Naive thymus-derived CD4-positive, alpha-beta T cell (primary cell): ENCODE measurements around the gene PCNX2. TPM values are rescaled to one million over a fixed set of nuclear protein-coding genes. Genes with fewer than 3 reads are reported as not detected.

Experiments used
- ATAC-seq: fragments of 150-1000 bp; cut with Tn5 transposase; 2 replicates; pipeline ENCODE4 v1.10.0; 2021; ENCODE audit warnings: mild to moderate bottlenecking, moderate library complexity
- CTCF ChIA-PET: fragments of 350-600 bp; sonication (Branson Sonifier 250); formaldehyde crosslinking; loops from one replicate; lab custom pipeline; 2021; ENCODE audit warnings: antibody characterized with exemption; lab: Charles Lee
- POLR2A ChIA-PET: fragments of 350-600 bp; sonication (Branson Sonifier 250); formaldehyde crosslinking; loops from one replicate; lab custom pipeline; 2021; ENCODE audit warnings: antibody characterized with exemption, inconsistent platforms; lab: Charles Lee
- DNase-seq, 9 donors: peaks; one replicate each; pipeline versions ENCODE4 v3.0.0 to v3.0.0-alpha.2; 2020 to 2022; ENCODE audit warnings: mixed read lengths in 1 of 9
- H3K27ac ChIP-seq: one replicate; pipeline ENCODE4 v1.7.0; 2013; ENCODE audit warnings: mild to moderate bottlenecking, low read depth, low read length, moderate library complexity
- H3K27me3 ChIP-seq, 2 donors: one replicate each; pipeline ENCODE4 v1.7.0; 2013; ENCODE audit warnings: low read length in 2 of 2, mild to moderate bottlenecking in 2 of 2, moderate library complexity in 2 of 2; ENCODE audit not compliant: control insufficient read depth in 2 of 2, insufficient read depth in 2 of 2
- H3K36me3 ChIP-seq, 3 experiments: 1 replicate in 2 of 3; 2 replicates in 1 of 3; pipeline ENCODE4 v1.7.0; 2013; ENCODE audit warnings: low read length in 3 of 3, mild to moderate bottlenecking in 3 of 3, moderate library complexity in 1 of 3; ENCODE audit not compliant: insufficient read depth in 3 of 3, control insufficient read depth in 2 of 3
- H3K4me1 ChIP-seq, 2 donors: one replicate each; pipeline ENCODE4 v1.7.0; 2013; ENCODE audit warnings: low read length in 2 of 2, mild to moderate bottlenecking in 2 of 2, moderate library complexity in 1 of 2; ENCODE audit not compliant: control insufficient read depth in 2 of 2, insufficient read depth in 2 of 2
- H3K4me3 ChIP-seq: 2 replicates; pipeline ENCODE4 v1.7.0; 2013; ENCODE audit warnings: mild to moderate bottlenecking, low read length
- H3K9me3 ChIP-seq, 3 experiments: 1 replicate in 2 of 3; 2 replicates in 1 of 3; pipeline ENCODE4 v1.7.0; 2013; ENCODE audit warnings: low read length in 3 of 3; ENCODE audit not compliant: control insufficient read depth in 2 of 3
- H3K27ac Mint-ChIP-seq, 9 donors: one replicate each; pipeline ENCODE4 v1.8.0; 2020 to 2022; ENCODE audit warnings: mixed read lengths in 9 of 9, mild to moderate bottlenecking in 8 of 9, moderate library complexity in 5 of 9, inconsistent platforms in 2 of 9
- H3K27me3 Mint-ChIP-seq, 5 donors: one replicate each; pipeline ENCODE4 v1.8.0; 2021 to 2022; ENCODE audit warnings: mixed read lengths in 5 of 5, mild to moderate bottlenecking in 1 of 5
- H3K36me3 Mint-ChIP-seq, 5 donors: one replicate each; pipeline ENCODE4 v1.8.0; 2020 to 2022; ENCODE audit warnings: mixed read lengths in 5 of 5, mild to moderate bottlenecking in 3 of 5, inconsistent platforms in 1 of 5
- H3K4me1 Mint-ChIP-seq, 7 donors: one replicate each; pipeline ENCODE4 v1.8.0; 2020 to 2022; ENCODE audit warnings: mixed read lengths in 7 of 7, mild to moderate bottlenecking in 3 of 7, inconsistent platforms in 1 of 7
- H3K4me3 Mint-ChIP-seq, 10 donors: one replicate each; pipeline ENCODE4 v1.8.0; 2020 to 2022; ENCODE audit warnings: mild to moderate bottlenecking in 10 of 10, mixed read lengths in 10 of 10, moderate library complexity in 6 of 10, inconsistent platforms in 2 of 10
- H3K9me3 Mint-ChIP-seq, 11 donors: one replicate each; pipeline ENCODE4 v1.8.0; 2020 to 2022; ENCODE audit warnings: mixed read lengths in 11 of 11, mild to moderate bottlenecking in 4 of 11, inconsistent platforms in 1 of 11, moderate library complexity in 1 of 11
- intact Hi-C, 2 donors: fragments of 100-400 bp; cut with micrococcal nuclease; formaldehyde crosslinking; loops; one replicate each; pipeline ENCODE4 v1.15.1; 2023
- polyA plus RNA-seq, 2 donors: library from polyadenylated mRNA; unstranded; fragments of 300-500 nt; fragmentation: Illumina TruSeq; gene quantifications; one replicate each; pipeline ENCODE4 v1.2.3, GENCODE V29; 2021
- total RNA-seq, 6 experiments: library from RNA in 5 of 6; stranded (reverse) in 5 of 6; gene quantifications; 1 replicate in 5 of 6; 2 replicates in 1 of 6; pipeline ENCODE4 v1.2.3 and lab custom pipeline; 2021 to 2026

The PCNX2 gene
- total and polyA plus RNA-seq, 7 experiments from 2014 or later, result 4.1 to 61.8 (median 45.1) TPM

DNA sequence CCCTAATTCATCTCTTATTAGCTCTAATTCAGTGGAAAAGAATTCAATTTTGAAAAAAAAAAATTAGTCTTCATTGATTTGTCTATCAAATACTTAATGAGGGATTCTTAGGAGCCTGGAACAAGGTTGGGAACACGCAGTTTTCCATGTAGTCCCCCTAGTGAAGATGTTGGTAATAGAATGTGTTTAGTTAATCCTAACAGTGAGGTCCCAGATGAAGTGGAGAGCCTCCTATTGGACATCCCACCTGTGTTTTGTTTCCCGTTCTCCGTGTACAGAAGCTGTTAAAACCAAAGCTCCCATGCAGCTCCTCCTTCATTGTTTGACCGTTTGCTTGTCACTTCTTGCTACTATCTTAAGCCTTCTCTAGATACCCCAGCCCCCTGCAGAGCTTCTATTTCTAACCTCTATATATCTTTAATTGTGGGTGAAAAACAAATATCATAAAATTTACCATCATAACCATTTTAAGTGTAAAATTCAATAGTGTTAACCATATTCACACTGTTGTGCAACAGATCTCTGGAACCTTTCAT lies 67.5 kb downstream of the PCNX2 start:
- no peak overlapping the region for H3K27ac Mint-ChIP-seq
- no peaks in the 10 kb centered on the region for H3K9me3 Mint-ChIP-seq
- Histone ChIP-seq H3K9me3 (no peaks in the 10 kb centered on the region), H3K36me3 (peaks cover 0 to 12% (median 0%) of the 10 kb centered on the region in 3 experiments), H3K4me3 (no peak overlapping the region), H3K27me3 (no peaks in the 10 kb centered on the region), H3K4me1 (no peaks in the 10 kb centered on the region), H3K27ac (no peak overlapping the region)
- no peak overlapping the region for H3K4me3 Mint-ChIP-seq
- no peaks in the 10 kb centered on the region for H3K27me3 Mint-ChIP-seq
- ATAC-seq (no peak), DNase-seq (no peak)
- ChIA-PET POLR2A (no interaction called here), CTCF (no interaction called here)
- peaks cover 0 to 18% (median 0%) of the 10 kb centered on the region in 7 donors for H3K4me1 Mint-ChIP-seq
- H3K36me3 Mint-ChIP-seq, result peaks cover 6 to 41% (median 14%) of the 10 kb centered on the region in 5 donors
- intact Hi-C loops, result loop anchor here in 1 of 2 donors (5.0 kb wide), 1 partner anchor 306 kb away; no protein-coding TSS in a partner anchor

DNA sequence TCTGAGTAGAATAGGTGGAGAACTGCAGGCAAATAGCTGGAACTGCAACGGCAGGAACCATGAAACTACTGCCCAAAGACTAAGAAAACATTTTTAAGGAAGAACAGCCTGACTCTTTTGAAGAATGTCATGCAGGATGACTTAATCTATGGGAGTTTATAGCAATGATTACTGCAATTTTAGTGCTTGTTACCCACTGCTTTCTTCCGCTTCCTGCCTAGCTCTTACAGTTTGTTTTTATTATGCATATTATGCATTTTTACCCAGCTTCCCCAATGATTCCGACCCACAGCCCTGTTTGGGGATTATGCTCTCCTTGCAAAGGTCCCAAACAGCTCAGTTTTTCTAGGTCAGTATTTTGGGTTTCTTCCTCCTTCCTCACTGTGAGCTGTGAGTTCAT lies 71.2 kb downstream of the PCNX2 start:
- H3K4me1 Mint-ChIP-seq, result peaks cover 0 to 11% (median 0%) of the 10 kb centered on the region in 7 donors
- Histone ChIP-seq H3K9me3 (no peaks in the 10 kb centered on the region), H3K4me3 (no peak overlapping the region), H3K4me1 (no peaks in the 10 kb centered on the region), H3K27ac (no peak overlapping the region), H3K27me3 (no peaks in the 10 kb centered on the region), H3K36me3 (peaks cover 0 to 11% (median 3%) of the 10 kb centered on the region in 3 experiments)
- peaks cover 0 to 4% (median 0%) of the 10 kb centered on the region in 11 donors for H3K9me3 Mint-ChIP-seq
- H3K27ac Mint-ChIP-seq, result no peak overlapping the region
- no peak overlapping the region for H3K4me3 Mint-ChIP-seq
- peaks cover 6 to 27% (median 18%) of the 10 kb centered on the region in 5 donors for H3K36me3 Mint-ChIP-seq
- intact Hi-C loops, result no loop called here
- CTCF ChIA-PET, result no interaction called here
- no peak for DNase-seq
- H3K27me3 Mint-ChIP-seq, result no peaks in the 10 kb centered on the region
- POLR2A ChIA-PET, result no interaction called here
- ATAC-seq, result no peak

DNA sequence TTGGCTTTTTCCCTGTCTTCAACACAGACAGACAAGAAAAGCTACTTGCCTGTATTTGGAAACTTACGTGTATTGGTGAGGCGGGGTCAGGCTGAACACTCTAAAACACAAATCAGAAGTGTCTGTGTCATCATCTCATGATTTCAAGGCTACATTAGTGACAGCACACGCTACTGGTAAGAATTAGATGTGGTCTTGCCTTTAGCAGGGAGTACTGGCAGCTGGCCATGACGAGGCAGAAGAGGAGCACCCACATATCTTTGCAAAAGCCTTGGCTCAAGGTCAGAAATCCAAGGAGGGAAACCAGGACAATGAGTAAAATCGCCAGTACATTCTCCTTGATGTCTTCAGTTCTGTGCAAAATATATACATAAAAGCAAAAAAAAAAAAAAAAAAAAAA lies 77.7 kb downstream of the PCNX2 start:
- H3K4me3 Mint-ChIP-seq, result no peak overlapping the region
- peaks cover 0 to 4% (median 0%) of the 10 kb centered on the region in 11 donors for H3K9me3 Mint-ChIP-seq
- intact Hi-C loops, result no loop called here

DNA sequence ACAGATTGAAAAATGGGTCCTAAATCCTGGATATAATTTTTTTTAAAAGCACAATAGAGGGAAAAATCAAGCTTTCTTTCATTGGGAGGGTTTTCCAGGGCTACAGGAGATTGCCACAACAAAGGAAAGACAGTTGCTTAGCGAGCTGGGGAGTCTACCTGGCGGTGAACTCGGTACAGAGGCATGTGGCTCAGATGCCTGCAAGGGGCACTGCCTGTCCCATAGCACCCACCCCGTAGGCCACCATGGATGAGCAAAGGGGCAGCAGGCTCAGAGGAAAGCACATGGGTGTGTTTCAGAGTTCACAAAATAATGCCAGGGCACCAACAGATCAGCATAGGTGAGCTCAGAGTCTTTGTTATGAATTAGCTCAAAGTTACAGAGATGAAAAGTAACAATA lies 79.5 kb downstream of the PCNX2 start:
- H3K9me3 ChIP-seq, result no peaks in the 10 kb centered on the region
- no peaks in the 10 kb centered on the region for H3K4me1 ChIP-seq
- Mint-ChIP-seq H3K4me3 (no peak overlapping the region), H3K4me1 (no peaks in the 10 kb centered on the region), H3K27me3 (no peaks in the 10 kb centered on the region), H3K27ac (no peak overlapping the region), H3K36me3 (peaks cover 4 to 37% (median 17%) of the 10 kb centered on the region in 5 donors), H3K9me3 (peaks cover 0 to 4% (median 0%) of the 10 kb centered on the region in 11 donors)
- intact Hi-C loops, result no loop called here
- H3K4me3 ChIP-seq, result no peak overlapping the region
- peaks cover 0 to 3% (median 0%) of the 10 kb centered on the region in 3 experiments for H3K36me3 ChIP-seq
- POLR2A ChIA-PET, result no interaction called here
- no peak overlapping the region for H3K27ac ChIP-seq
- ATAC-seq (no peak), DNase-seq (no peak)
- H3K27me3 ChIP-seq, result no peaks in the 10 kb centered on the region
- CTCF ChIA-PET, result interaction anchor here (0.6 kb wide), 1 partner anchor 1471 kb away, joined by 3 read pairs; no protein-coding TSS in a partner anchor

More for the DNA sequence above, 77.7 kb downstream of the PCNX2 start:
- Mint-ChIP-seq H3K36me3 (peaks cover 0 to 21% (median 17%) of the 10 kb centered on the region in 5 donors), H3K27ac (no peak overlapping the region), H3K27me3 (no peaks in the 10 kb centered on the region), H3K4me1 (no peaks in the 10 kb centered on the region)
- ATAC-seq (no peak), DNase-seq (no peak)
- H3K27me3 ChIP-seq, result no peaks in the 10 kb centered on the region
- POLR2A ChIA-PET, result no interaction called here
- no peaks in the 10 kb centered on the region for H3K9me3 ChIP-seq
- CTCF ChIA-PET, result no interaction called here
- no peaks in the 10 kb centered on the region for H3K4me1 ChIP-seq
- H3K27ac ChIP-seq, result no peak overlapping the region
- no peak overlapping the region for H3K4me3 ChIP-seq
- peaks cover 0 to 3% (median 0%) of the 10 kb centered on the region in 3 experiments for H3K36me3 ChIP-seq

DNA sequence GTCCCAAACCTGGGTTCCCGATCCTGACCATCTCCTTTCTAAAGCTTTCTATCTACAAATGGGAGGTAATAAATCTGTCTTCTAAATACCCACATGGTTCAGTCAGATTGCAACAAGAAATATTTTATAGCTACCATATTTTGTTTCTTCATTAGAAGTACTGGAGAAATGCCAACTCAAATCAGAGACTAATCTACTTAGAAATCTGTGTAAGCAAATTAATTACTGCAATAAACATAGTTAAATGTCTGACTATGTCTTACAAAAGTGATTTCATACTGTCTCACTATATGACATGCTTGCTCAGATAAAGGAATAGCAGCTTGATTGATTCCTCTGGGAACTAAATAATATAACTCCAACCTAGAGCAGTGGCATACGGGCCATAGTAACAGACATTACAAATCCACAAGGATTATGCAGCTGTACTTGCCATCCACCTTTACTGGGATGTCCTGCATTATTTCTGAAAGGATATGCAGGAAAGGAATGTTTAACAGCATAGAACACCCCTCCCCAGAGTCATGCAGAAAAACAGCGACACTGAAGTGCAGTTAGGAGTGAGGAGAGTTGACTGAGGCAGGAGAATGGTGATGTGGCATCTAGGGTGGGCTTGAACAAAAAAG lies 80.3 kb downstream of the PCNX2 start:
- Mint-ChIP-seq H3K9me3 (peaks cover 0 to 4% (median 0%) of the 10 kb centered on the region in 11 donors), H3K4me1 (no peaks in the 10 kb centered on the region), H3K27ac (no peak overlapping the region), H3K36me3 (peaks cover 4 to 44% (median 14%) of the 10 kb centered on the region in 5 donors), H3K4me3 (no peak overlapping the region), H3K27me3 (no peaks in the 10 kb centered on the region)
- DNase-seq, result no peak
- Histone ChIP-seq H3K4me1 (no peaks in the 10 kb centered on the region), H3K36me3 (peaks cover 0 to 3% (median 0%) of the 10 kb centered on the region in 3 experiments), H3K9me3 (no peaks in the 10 kb centered on the region), H3K4me3 (no peak overlapping the region), H3K27me3 (no peaks in the 10 kb centered on the region), H3K27ac (no peak overlapping the region)
- CTCF ChIA-PET, result no interaction called here
- POLR2A ChIA-PET, result interaction anchor here (0.5 kb wide), 1 partner anchor 118 kb away, joined by 3 read pairs; no protein-coding TSS in a partner anchor
- intact Hi-C loops, result no loop called here
- no peak for ATAC-seq

DNA sequence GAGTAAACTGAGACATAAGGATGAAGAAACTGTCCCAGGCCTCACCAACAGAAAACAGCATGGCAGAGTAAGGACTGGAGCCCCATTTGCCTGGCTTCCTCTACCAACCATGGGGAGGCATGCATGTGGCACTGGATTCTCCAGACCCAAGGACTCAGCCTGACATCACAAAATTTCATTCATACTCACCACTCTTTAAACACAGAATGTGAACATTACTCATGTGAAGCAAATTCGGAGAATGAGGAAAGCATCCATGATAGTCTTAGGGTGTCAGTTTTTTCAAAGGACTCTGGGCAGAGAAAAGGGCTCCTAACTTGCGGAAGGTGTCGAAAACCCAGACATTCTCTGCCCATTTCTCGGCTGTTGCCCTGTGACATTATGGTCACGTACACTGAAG lies 83.9 kb downstream of the PCNX2 start:
- CTCF ChIA-PET, result no interaction called here
- ATAC-seq, result no peak

More for the DNA sequence above, 83.9 kb downstream of the PCNX2 start:
- Mint-ChIP-seq H3K27me3 (no peaks in the 10 kb centered on the region), H3K4me1 (no peaks in the 10 kb centered on the region), H3K36me3 (peaks cover 10 to 51% (median 18%) of the 10 kb centered on the region in 5 donors), H3K27ac (no peak overlapping the region), H3K4me3 (no peak overlapping the region), H3K9me3 (no peaks in the 10 kb centered on the region)
- no peaks in the 10 kb centered on the region for H3K36me3 ChIP-seq
- no peak overlapping the region for H3K4me3 ChIP-seq
- no peaks in the 10 kb centered on the region for H3K9me3 ChIP-seq
- H3K27me3 ChIP-seq, result no peaks in the 10 kb centered on the region
- no peak for DNase-seq
- H3K4me1 ChIP-seq, result no peaks in the 10 kb centered on the region
- H3K27ac ChIP-seq, result no peak overlapping the region
- POLR2A ChIA-PET, result no interaction called here
- intact Hi-C loops, result no loop called here
